Natural killer cell (primary cell): ENCODE results near the gene FAM107A. TPM values are rescaled to one million over a fixed set of nuclear protein-coding genes. Genes with fewer than 3 reads are reported as not detected.

ENCODE experiments used
- ATAC-seq, 3 donors: fragments of 150-1000 bp in 2 of 3; fragments of 200-7000 bp in 1 of 3; cut with Tn5 transposase; 1 replicate in 1 of 3; 2 replicates in 2 of 3; pipeline ENCODE4 v1.10.0; 2021; ENCODE audit warnings: mild to moderate bottlenecking in 2 of 3, moderate library complexity in 2 of 3
- DNase-seq, 2 donors: peaks; one replicate each; pipeline versions ENCODE4 v3.0.0 to v3.0.0-alpha.2; 2013 to 2021; ENCODE audit warnings: mixed read lengths in 1 of 2
- H3K27ac ChIP-seq: one replicate; pipeline ENCODE4 v1.5.1; 2013; ENCODE audit warnings: mild to moderate bottlenecking, low read length
- H3K27me3 ChIP-seq: one replicate; pipeline ENCODE4 v1.6.1; 2013; ENCODE audit warnings: low read length; ENCODE audit not compliant: control insufficient read depth, insufficient read depth
- H3K36me3 ChIP-seq: one replicate; pipeline ENCODE4 v1.6.1; 2013; ENCODE audit warnings: low read length; ENCODE audit not compliant: control insufficient read depth, insufficient read depth
- H3K4me1 ChIP-seq: one replicate; pipeline ENCODE4 v1.6.1; 2013; ENCODE audit warnings: low read length; ENCODE audit not compliant: control insufficient read depth, insufficient read depth
- H3K4me3 ChIP-seq: one replicate; pipeline ENCODE4 v1.5.1; 2013; ENCODE audit warnings: low read length
- H3K9me3 ChIP-seq: one replicate; pipeline ENCODE4 v1.6.1; 2013; ENCODE audit warnings: low read length; ENCODE audit not compliant: control insufficient read depth, insufficient read depth
- H3K27ac Mint-ChIP-seq, 2 donors: one replicate each; pipeline ENCODE4 v1.8.0; 2022; ENCODE audit warnings: mild to moderate bottlenecking in 2 of 2, mixed read lengths in 2 of 2, moderate library complexity in 1 of 2
- H3K27me3 Mint-ChIP-seq, 2 donors: one replicate each; pipeline ENCODE4 v1.8.0; 2022; ENCODE audit warnings: low read depth in 2 of 2, mixed read lengths in 2 of 2
- H3K36me3 Mint-ChIP-seq: one replicate; pipeline ENCODE4 v1.8.0; 2022; ENCODE audit warnings: mixed read lengths
- H3K4me1 Mint-ChIP-seq, 2 donors: one replicate each; pipeline ENCODE4 v1.8.0; 2022; ENCODE audit warnings: mixed read lengths in 2 of 2
- H3K4me3 Mint-ChIP-seq: one replicate; pipeline ENCODE4 v1.8.0; 2022; ENCODE audit warnings: mild to moderate bottlenecking, moderate library complexity, mixed read lengths
- H3K9me3 Mint-ChIP-seq, 2 donors: one replicate each; pipeline ENCODE4 v1.8.0; 2022; ENCODE audit warnings: mixed read lengths in 2 of 2
- WGBS: methylation state at CpG from one replicate; pipeline ENCODE4 v1.1.7; 2013; ENCODE audit warnings: missing lambda C conversion rate; ENCODE audit not compliant: insufficient coverage; 5-methylcytosine and 5-hydroxymethylcytosine counted together
- intact Hi-C: fragments of 100-400 bp; cut with micrococcal nuclease; formaldehyde crosslinking; loops from one replicate; pipeline ENCODE4 v1.14.2; 2022
- total RNA-seq, 4 donors: library from RNA; stranded (reverse); fragments of 120-200 nt in 1 of 4; gene quantifications; one replicate each; pipeline versions ENCODE4 v1.2.3 to v1.2.4, GENCODE V29; 2013 to 2022
- TF ChIP-seq, protein P1 (sequence below): fragments of 200-600 bp; IDR thresholded peaks from one replicate; pipeline ENCODE4 v1.8.0; 2022; ENCODE audit warnings: antibody characterized with exemption

The FAM107A gene
- total RNA-seq, 3 donors from 2014 or later (not counting 1 experiment from before 2014, with no cell fraction given): not detected

GRCh38 chr3:58564054-58564453 lies 13.1 kb downstream of the FAM107A start:
- no peak for DNase-seq
- no peak for ATAC-seq
- Mint-ChIP-seq H3K27me3 (no peaks in the 10 kb centered on the region), H3K4me3 (no peak overlapping the region), H3K36me3 (no peaks in the 10 kb centered on the region), H3K9me3 (no peaks in the 10 kb centered on the region), H3K27ac (no peak overlapping the region), H3K4me1 (peaks cover 7% of the 10 kb centered on the region in 2 donors)
- Histone ChIP-seq H3K9me3 (no peaks in the 10 kb centered on the region), H3K27ac (no peak overlapping the region), H3K36me3 (no peaks in the 10 kb centered on the region), H3K4me1 (no peaks in the 10 kb centered on the region), H3K27me3 (no peaks in the 10 kb centered on the region), H3K4me3 (no peak overlapping the region)
- 90% methylated on average over 1 of the region's 1 CpG for WGBS
- intact Hi-C loops: no loop called here
- TF ChIP-seq, protein P1, sequence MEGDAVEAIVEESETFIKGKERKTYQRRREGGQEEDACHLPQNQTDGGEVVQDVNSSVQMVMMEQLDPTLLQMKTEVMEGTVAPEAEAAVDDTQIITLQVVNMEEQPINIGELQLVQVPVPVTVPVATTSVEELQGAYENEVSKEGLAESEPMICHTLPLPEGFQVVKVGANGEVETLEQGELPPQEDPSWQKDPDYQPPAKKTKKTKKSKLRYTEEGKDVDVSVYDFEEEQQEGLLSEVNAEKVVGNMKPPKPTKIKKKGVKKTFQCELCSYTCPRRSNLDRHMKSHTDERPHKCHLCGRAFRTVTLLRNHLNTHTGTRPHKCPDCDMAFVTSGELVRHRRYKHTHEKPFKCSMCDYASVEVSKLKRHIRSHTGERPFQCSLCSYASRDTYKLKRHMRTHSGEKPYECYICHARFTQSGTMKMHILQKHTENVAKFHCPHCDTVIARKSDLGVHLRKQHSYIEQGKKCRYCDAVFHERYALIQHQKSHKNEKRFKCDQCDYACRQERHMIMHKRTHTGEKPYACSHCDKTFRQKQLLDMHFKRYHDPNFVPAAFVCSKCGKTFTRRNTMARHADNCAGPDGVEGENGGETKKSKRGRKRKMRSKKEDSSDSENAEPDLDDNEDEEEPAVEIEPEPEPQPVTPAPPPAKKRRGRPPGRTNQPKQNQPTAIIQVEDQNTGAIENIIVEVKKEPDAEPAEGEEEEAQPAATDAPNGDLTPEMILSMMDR: no peak

DNA sequence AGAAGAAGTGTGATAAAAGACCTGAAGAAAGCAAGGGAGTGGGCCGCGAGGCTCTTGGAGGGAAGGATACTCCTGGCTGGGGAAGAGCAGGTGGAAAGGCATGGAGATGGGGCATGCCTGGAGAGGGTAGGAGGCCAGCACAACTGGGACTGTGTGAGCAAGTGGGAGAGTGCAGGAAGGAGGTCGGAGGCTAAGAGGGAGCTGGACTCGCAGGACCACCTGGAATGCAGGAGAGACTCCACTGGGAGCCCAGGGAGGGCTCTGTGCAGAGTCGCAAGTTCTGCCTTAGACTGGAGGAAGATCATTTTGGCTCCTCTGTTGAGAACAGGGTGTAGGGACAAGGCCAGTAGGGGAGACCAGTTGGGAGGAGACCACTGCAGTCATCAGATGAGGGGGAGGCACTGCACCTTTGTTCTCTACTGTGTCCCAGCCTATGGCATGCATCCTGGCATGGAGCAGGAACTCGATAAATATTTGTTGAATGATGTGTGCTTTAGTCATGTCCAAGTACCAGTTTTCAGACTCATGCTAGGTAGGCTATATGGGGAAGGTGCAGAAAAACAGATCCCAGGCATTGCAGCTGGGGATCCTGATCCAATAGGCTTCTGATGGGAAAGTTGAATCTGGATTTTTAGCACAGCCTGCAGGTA lies 13.7 kb downstream of the FAM107A start:
- intact Hi-C loops: no loop called here
- peaks cover 1 to 2% of the 10 kb centered on the region in 2 donors for H3K4me1 Mint-ChIP-seq
- 89% methylated on average over 6 of the region's 6 CpGs for WGBS

DNA sequence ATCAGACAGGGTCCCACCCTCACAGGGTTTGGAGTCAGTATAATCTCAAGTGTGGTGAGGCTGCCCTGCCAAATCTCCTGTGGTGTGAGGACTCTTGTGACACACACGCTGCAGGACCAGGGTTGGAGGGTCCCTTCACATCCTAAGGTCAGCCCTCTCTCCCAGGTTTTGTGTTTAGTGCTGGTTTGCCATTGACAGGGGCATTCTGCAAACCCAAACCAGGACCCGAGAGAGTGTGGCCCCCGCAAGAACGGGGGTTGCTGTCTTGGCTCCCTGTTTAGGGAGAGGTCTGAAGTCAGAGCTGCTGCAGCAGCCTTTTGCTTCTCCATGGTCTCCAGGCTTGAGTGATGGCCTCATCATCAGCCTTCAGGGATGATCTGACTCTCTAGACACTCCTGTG lies 14.7 kb downstream of the FAM107A start:
- no peaks in the 10 kb centered on the region for H3K36me3 ChIP-seq
- Mint-ChIP-seq H3K27me3 (no peaks in the 10 kb centered on the region), H3K36me3 (no peaks in the 10 kb centered on the region), H3K4me1 (no peaks in the 10 kb centered on the region), H3K9me3 (no peaks in the 10 kb centered on the region), H3K27ac (no peak overlapping the region), H3K4me3 (no peak overlapping the region)
- DNase-seq: no peak
- H3K4me3 ChIP-seq: no peak overlapping the region
- TF ChIP-seq, protein P1: no peak
- no peaks in the 10 kb centered on the region for H3K4me1 ChIP-seq
- H3K27ac ChIP-seq: no peak overlapping the region
- ATAC-seq: no peak
- no peaks in the 10 kb centered on the region for H3K9me3 ChIP-seq
- H3K27me3 ChIP-seq: no peaks in the 10 kb centered on the region
- 96% methylated on average over 4 of the region's 4 CpGs for WGBS
- intact Hi-C loops: no loop called here

More for the DNA sequence above, 13.7 kb downstream of the FAM107A start:
- DNase-seq: no peak
- Histone ChIP-seq H3K27me3 (no peaks in the 10 kb centered on the region), H3K4me3 (no peak overlapping the region), H3K4me1 (no peaks in the 10 kb centered on the region), H3K27ac (no peak overlapping the region), H3K9me3 (no peaks in the 10 kb centered on the region), H3K36me3 (no peaks in the 10 kb centered on the region)
- Mint-ChIP-seq H3K9me3 (no peaks in the 10 kb centered on the region), H3K27me3 (no peaks in the 10 kb centered on the region), H3K4me3 (no peak overlapping the region), H3K27ac (no peak overlapping the region), H3K36me3 (no peaks in the 10 kb centered on the region)
- no peak for ATAC-seq
- TF ChIP-seq, protein P1: no peak

- Histone ChIP-seq H3K4me3 (no peak overlapping the region), H3K4me1 (no peaks in the 10 kb centered on the region), H3K27ac (no peak overlapping the region), H3K36me3 (no peaks in the 10 kb centered on the region), H3K9me3 (no peaks in the 10 kb centered on the region), H3K27me3 (no peaks in the 10 kb centered on the region)
- TF ChIP-seq, protein P1: no peak
- DNase-seq (no peak), ATAC-seq (no peak)
- H3K36me3 Mint-ChIP-seq: no peaks in the 10 kb centered on the region
- no peak overlapping the region for H3K27ac Mint-ChIP-seq
- intact Hi-C loops: no loop called here
- H3K27me3 Mint-ChIP-seq: no peaks in the 10 kb centered on the region
- no peak overlapping the region for H3K4me3 Mint-ChIP-seq
- WGBS: 95% methylated on average over 12 of the region's 12 CpGs
- no peaks in the 10 kb centered on the region for H3K9me3 Mint-ChIP-seq
- no peaks in the 10 kb centered on the region for H3K4me1 Mint-ChIP-seq
These were observed 16.4 kb downstream of the FAM107A start for GRCh38 chr3:58560771-58561311.
